AG09319 (cell line): Measurements from ENCODE around the gene TDRD9.

Experiments used
- DNase-seq: peaks from one replicate; pipeline ENCODE4 v3.0.0-alpha.2; 2010; ENCODE audit warnings: low read depth; ENCODE audit errors: extremely low read depth
- CTCF ChIP-seq: IDR thresholded peaks from 2 replicates; pipeline ENCODE4 v1.5.1; 2011; ENCODE audit warnings: low read depth, mild to moderate bottlenecking, inconsistent platforms, low read length, moderate library complexity

TDRD9 gene

GRCh38 chr14:103928011-103928890 lies at the start of gene TDRD9:
TSS of gene TDRD9 (plus strand) at chr14:103928456. CDS start at chr14:103928510, 54 bp downstream.
- no peak for TF ChIP-seq CTCF
- DNase-seq = no peak

- DNase-seq = no peak
These were observed 49.1 kb upstream of the TDRD9 start for GRCh38 chr14:103879118-103879569.

GRCh38 chr14:103879570-103880347 lies 48.5 kb upstream of the TDRD9 start:
- no peak for DNase-seq
- TF ChIP-seq CTCF = no peak

More at GRCh38 chr14:103879118-103879569, 49.1 kb upstream of the TDRD9 start:
- TF ChIP-seq CTCF = no peak

GRCh38 chr14:103880348-103881267 lies 47.6 kb upstream of the TDRD9 start:
- TF ChIP-seq CTCF = no peak
- peak; percentile 34 for DNase-seq

- DNase-seq = no peak
- no peak for TF ChIP-seq CTCF
These were observed 46.7 kb upstream of the TDRD9 start for GRCh38 chr14:103881268-103882201.
